ENCODE data around the gene PLAAT4.
"Not testable (repeated sequence)": the region's sequence is repeated elsewhere in the genome, so short reads cannot be mapped to it uniquely, and the experiment has no call there.

The PLAAT4 gene

DNA sequence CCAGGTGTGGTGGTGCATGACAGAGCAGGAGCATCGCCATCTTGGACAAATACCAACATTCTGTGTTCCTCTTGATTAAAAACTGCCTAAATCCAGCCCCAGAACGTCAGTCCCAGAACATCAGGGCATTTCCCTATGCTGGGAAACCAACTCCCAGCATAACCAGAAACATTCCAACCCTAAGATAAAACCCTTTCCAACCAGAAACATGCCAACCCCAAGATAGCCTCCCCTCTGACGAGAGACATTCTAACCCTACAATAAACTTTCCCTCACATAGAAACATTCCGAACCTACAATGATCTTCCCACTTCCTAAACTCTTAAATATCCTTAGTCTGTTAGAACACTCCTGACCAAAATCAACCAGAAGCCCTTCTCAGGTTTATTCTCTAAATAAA, 11.6 kb downstream of the PLAAT4 start:
- Histone ChIP-seq H3K9ac (ENCODE audit: low read length) (no peak overlapping the region), H3K18ac (ENCODE audit: low read length) (no peak overlapping the region), H3K23ac (ENCODE audit: low read length) (no peak overlapping the region), H3K27me3 (ENCODE audit: insufficient read depth, low read length) (no peaks in the 10 kb centered on the region), H2BK120ac (ENCODE audit: insufficient read depth, low read length, poor library complexity) (no peak overlapping the region), H3K79me1 (ENCODE audit: low read length) (peaks cover 3% of the 10 kb centered on the region), H3K14ac (ENCODE audit: low read length) (no peak overlapping the region), H4K8ac (ENCODE audit: low read depth, low read length) (no peak overlapping the region), H2AFZ (ENCODE audit: insufficient read depth, low read length, poor library complexity) (no peak overlapping the region), H3K4me2 (ENCODE audit: low read length) (no peak overlapping the region), H3K79me2 (ENCODE audit: control insufficient read depth, insufficient read depth, low read length, poor library complexity) (no peaks in the 10 kb centered on the region), H3K27ac (ENCODE audit: low read depth, low read length) (no peak overlapping the region), H3K9me3 (ENCODE audit: insufficient read depth, low read depth, low read length) (no peaks in the 10 kb centered on the region), H3K4ac (ENCODE audit: low read depth, low read length) (no peak overlapping the region), H4K12ac (ENCODE audit: low read depth, low read length) (no peak overlapping the region), H3K4me3 (ENCODE audit: low read depth, low read length) (no peak overlapping the region), H3K36me3 (ENCODE audit: control insufficient read depth in 1 of 2, insufficient read depth in 2 of 2, low read length in 2 of 2) (no peaks in the 10 kb centered on the region), H2AK5ac (ENCODE audit: low read length) (no peak overlapping the region), H2BK12ac (ENCODE audit: low read length) (no peak overlapping the region), H4K91ac (ENCODE audit: low read depth, low read length) (no peak overlapping the region), H2BK5ac (ENCODE audit: low read depth, low read length, poor library complexity) (no peak overlapping the region), H3K4me1 (ENCODE audit: control insufficient read depth in 1 of 2, insufficient read depth in 2 of 2, low read length in 2 of 2) (no peaks in the 10 kb centered on the region)
- DNase-seq = no peak
- 100% methylated on average over 1 of the region's 4 CpGs for WGBS (ENCODE audit: extremely low coverage, insufficient coverage, insufficient read length)

DNA sequence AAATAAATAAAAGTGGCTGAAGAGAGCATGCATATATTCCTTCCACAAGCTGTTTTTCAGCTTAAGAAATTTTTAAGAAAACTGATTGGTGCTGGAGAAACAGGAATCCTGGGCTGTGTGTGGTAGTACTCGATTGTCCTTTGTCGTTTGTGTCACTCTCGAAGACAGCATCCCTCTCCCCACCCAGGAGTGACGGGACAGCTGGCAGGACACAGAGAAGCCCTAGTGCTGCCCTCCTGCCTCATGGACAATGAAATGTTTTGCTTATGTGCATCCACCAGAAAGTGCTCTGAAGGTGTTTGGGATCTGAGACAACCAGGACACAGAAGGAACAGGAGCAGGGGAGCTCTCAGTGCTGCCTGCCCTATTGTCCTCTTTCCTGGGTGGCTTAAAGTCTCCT, 12.8 kb downstream of the PLAAT4 start:
- no peak overlapping the region for H3K4me2 ChIP-seq (ENCODE audit: low read length)
- no peak overlapping the region for H2BK12ac ChIP-seq (ENCODE audit: low read length)
- H3K79me2 ChIP-seq (ENCODE audit: control insufficient read depth, insufficient read depth, low read length, poor library complexity) = no peaks in the 10 kb centered on the region
- H3K4me1 ChIP-seq (ENCODE audit: control insufficient read depth in 1 of 2, insufficient read depth in 2 of 2, low read length in 2 of 2) = no peaks in the 10 kb centered on the region
- H3K9me3 ChIP-seq (ENCODE audit: insufficient read depth, low read depth, low read length) = no peaks in the 10 kb centered on the region
- no CpG with 5 or more reads among the region's 4 CpGs for WGBS (ENCODE audit: extremely low coverage, insufficient coverage, insufficient read length)
- no peak for DNase-seq
- no peak overlapping the region for H3K9ac ChIP-seq (ENCODE audit: low read length)
- H2AK5ac ChIP-seq (ENCODE audit: low read length) = no peak overlapping the region
- H2AFZ ChIP-seq (ENCODE audit: insufficient read depth, low read length, poor library complexity) = no peak overlapping the region
- no peaks in the 10 kb centered on the region for H3K27me3 ChIP-seq (ENCODE audit: insufficient read depth, low read length)
- no peak overlapping the region for H3K4me3 ChIP-seq (ENCODE audit: low read depth, low read length)
- no peak overlapping the region for H4K12ac ChIP-seq (ENCODE audit: low read depth, low read length)
- H3K27ac ChIP-seq (ENCODE audit: low read depth, low read length) = no peak overlapping the region
- H2BK5ac ChIP-seq (ENCODE audit: low read depth, low read length, poor library complexity) = no peak overlapping the region
- H3K23ac ChIP-seq (ENCODE audit: low read length) = no peak overlapping the region
- no peak overlapping the region for H3K4ac ChIP-seq (ENCODE audit: low read depth, low read length)
- H3K36me3 ChIP-seq (ENCODE audit: control insufficient read depth in 1 of 2, insufficient read depth in 2 of 2, low read length in 2 of 2) = no peaks in the 10 kb centered on the region
- H3K18ac ChIP-seq (ENCODE audit: low read length) = no peak overlapping the region
- H3K14ac ChIP-seq (ENCODE audit: low read length) = no peak overlapping the region
- no peak overlapping the region for H2BK120ac ChIP-seq (ENCODE audit: insufficient read depth, low read length, poor library complexity)
- no peak overlapping the region for H4K91ac ChIP-seq (ENCODE audit: low read depth, low read length)
- peaks cover 3% of the 10 kb centered on the region for H3K79me1 ChIP-seq (ENCODE audit: low read length)
- no peak overlapping the region for H4K8ac ChIP-seq (ENCODE audit: low read depth, low read length)

DNA sequence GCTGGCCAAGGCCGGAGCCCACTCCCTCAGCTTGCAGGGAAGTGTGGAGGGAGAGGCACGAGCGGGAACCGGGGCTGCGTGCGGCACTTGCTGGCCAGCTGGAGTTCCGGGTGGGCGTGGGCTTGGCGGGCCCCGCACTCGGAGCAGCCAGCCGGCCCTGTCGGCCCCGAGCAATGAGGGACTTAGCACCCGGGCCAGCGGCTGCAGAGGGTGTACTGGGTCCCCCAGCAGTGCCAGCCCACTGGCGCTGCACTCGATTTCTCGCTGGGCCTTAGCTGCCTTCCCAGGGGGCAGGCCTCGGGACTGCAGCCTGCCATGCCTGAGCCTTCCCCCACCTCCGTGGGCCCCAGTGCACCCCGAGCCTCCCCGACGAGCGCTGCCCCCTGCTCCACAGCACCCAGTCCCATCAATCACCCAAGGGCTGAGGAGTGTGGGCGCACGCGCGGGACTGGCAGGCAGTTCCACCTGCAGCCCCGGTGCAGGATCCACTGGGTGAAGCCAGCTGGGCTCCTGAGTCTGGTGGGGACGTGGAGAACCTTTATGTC, 13.6 kb downstream of the PLAAT4 start:
- H2AFZ ChIP-seq (ENCODE audit: insufficient read depth, low read length, poor library complexity); H2BK12ac ChIP-seq (ENCODE audit: low read length); H3K27me3 ChIP-seq (ENCODE audit: insufficient read depth, low read length); H4K91ac ChIP-seq (ENCODE audit: low read depth, low read length); H3K9me3 ChIP-seq (ENCODE audit: insufficient read depth, low read depth, low read length); H3K9ac ChIP-seq (ENCODE audit: low read length); H3K4me2 ChIP-seq (ENCODE audit: low read length); H4K12ac ChIP-seq (ENCODE audit: low read depth, low read length); H3K14ac ChIP-seq (ENCODE audit: low read length); H3K4me3 ChIP-seq (ENCODE audit: low read depth, low read length); H3K18ac ChIP-seq (ENCODE audit: low read length); H3K4me1 ChIP-seq (ENCODE audit: control insufficient read depth in 1 of 2, insufficient read depth in 2 of 2, low read length in 2 of 2); H3K79me1 ChIP-seq (ENCODE audit: low read length); H2BK5ac ChIP-seq (ENCODE audit: low read depth, low read length, poor library complexity); H2BK120ac ChIP-seq (ENCODE audit: insufficient read depth, low read length, poor library complexity); H3K4ac ChIP-seq (ENCODE audit: low read depth, low read length); H3K79me2 ChIP-seq (ENCODE audit: control insufficient read depth, insufficient read depth, low read length, poor library complexity); H3K27ac ChIP-seq (ENCODE audit: low read depth, low read length); H3K23ac ChIP-seq (ENCODE audit: low read length); H2AK5ac ChIP-seq (ENCODE audit: low read length); H4K8ac ChIP-seq (ENCODE audit: low read depth, low read length); H3K36me3 ChIP-seq (ENCODE audit: control insufficient read depth in 1 of 2, insufficient read depth in 2 of 2, low read length in 2 of 2); DNase-seq: not testable (repeated sequence)
- WGBS (ENCODE audit: extremely low coverage, insufficient coverage, insufficient read length) = no CpG with 5 or more reads among the region's 31 CpGs

DNA sequence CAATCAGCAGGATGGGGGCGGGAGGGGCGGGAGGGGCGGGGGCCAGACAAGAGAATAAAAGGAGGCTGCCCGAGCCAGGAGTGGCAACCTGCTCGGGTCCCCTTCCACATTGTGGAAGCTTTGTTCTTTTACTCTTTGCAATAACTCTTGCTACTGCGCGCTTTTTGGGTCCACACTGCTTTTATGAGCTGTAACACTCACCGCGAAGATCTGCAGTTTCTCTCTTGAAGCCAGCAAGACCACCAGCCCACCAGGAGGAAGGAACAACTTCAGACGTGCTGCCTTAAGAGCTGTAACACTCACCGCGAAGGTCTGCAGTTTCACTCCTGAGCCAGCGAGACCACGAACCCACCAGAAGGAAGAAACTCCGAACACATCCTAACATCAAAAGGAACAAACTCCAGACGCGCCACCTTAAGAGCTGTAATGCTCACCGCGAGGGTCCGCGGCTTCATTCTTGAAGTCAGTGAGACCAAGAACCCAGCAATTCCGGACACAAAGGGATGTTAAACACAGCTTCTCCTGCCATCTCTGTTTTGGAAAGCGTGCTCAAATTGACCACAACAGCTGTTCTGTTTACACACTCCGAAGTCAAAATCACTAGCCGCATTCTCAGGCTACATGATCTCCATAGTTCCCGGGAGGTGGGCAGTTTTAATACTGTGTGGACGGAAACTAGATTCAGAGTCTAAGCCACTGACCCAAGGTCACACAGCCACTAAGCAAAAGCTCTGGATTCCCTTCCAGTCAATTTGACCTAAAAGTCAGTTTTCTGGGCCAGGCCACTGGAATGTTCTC, 14.7 kb downstream of the PLAAT4 start:
- Histone ChIP-seq H2AK5ac (ENCODE audit: low read length) (no peak overlapping the region), H3K18ac (ENCODE audit: low read length) (no peak overlapping the region), H3K9ac (ENCODE audit: low read length) (no peak overlapping the region), H3K4me1 (ENCODE audit: control insufficient read depth in 1 of 2, insufficient read depth in 2 of 2, low read length in 2 of 2) (no peaks in the 10 kb centered on the region), H2BK5ac (ENCODE audit: low read depth, low read length, poor library complexity) (no peak overlapping the region), H3K79me2 (ENCODE audit: control insufficient read depth, insufficient read depth, low read length, poor library complexity) (no peaks in the 10 kb centered on the region), H2BK12ac (ENCODE audit: low read length) (no peak overlapping the region), H3K14ac (ENCODE audit: low read length) (no peak overlapping the region), H3K4me2 (ENCODE audit: low read length) (no peak overlapping the region), H3K9me3 (ENCODE audit: insufficient read depth, low read depth, low read length) (no peaks in the 10 kb centered on the region), H2AFZ (ENCODE audit: insufficient read depth, low read length, poor library complexity) (no peak overlapping the region), H3K79me1 (ENCODE audit: low read length) (peaks cover 1% of the 10 kb centered on the region), H3K36me3 (ENCODE audit: control insufficient read depth in 1 of 2, insufficient read depth in 2 of 2, low read length in 2 of 2) (no peaks in the 10 kb centered on the region), H3K23ac (ENCODE audit: low read length) (no peak overlapping the region), H3K4ac (ENCODE audit: low read depth, low read length) (no peak overlapping the region), H3K27ac (ENCODE audit: low read depth, low read length) (no peak overlapping the region), H3K27me3 (ENCODE audit: insufficient read depth, low read length) (no peaks in the 10 kb centered on the region), H3K4me3 (ENCODE audit: low read depth, low read length) (no peak overlapping the region), H4K91ac (ENCODE audit: low read depth, low read length) (no peak overlapping the region), H4K8ac (ENCODE audit: low read depth, low read length) (no peak overlapping the region), H4K12ac (ENCODE audit: low read depth, low read length) (no peak overlapping the region), H2BK120ac (ENCODE audit: insufficient read depth, low read length, poor library complexity) (no peak overlapping the region)
- no peak for DNase-seq
- WGBS (ENCODE audit: extremely low coverage, insufficient coverage, insufficient read length) = no CpG with 5 or more reads among the region's 27 CpGs

Measured in trophoblast cell (in vitro differentiated cells and primary cell).